RPMI7951 (cell line): Measurements from ENCODE around the gene RILPL1. TPM values are rescaled to one million over a fixed set of nuclear protein-coding genes. Genes with fewer than 3 reads are reported as not detected.

Source experiments
- DNase-seq: peaks from one replicate; pipeline ENCODE4 v3.0.0-alpha.2; 2012; ENCODE audit warnings: low read depth
- total RNA-seq: library from RNA; depleted of rRNA; stranded (reverse); fragments of >200 nt; shearing (Covaris generic); gene quantifications from 2 replicates; pipeline ENCODE4 v1.2.3, GENCODE V29; 2014; rRNA removed

Gene RILPL1
- total RNA-seq, 1 experiment from 2014 or later = 10.3 TPM

DNA sequence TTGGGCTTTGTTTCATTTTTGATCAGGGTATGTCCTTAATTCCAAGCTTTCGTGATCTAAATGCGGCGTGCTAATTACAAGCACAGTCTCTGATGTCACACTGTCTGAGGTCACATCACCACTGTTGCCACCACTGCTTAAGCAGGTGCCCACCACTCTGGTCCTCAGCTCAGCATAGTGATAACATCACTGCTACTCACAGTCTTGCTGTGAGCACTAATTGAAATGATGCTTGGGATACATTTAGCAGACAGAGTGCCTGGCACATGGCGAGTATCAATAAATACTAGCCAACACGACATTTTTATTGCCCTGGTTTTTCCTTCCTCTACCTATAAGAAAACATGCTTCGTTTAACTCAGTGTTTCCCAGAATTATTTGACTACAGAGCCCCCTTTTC lies 104.9 kb downstream of the RILPL1 start:
- DNase-seq = no peak

DNA sequence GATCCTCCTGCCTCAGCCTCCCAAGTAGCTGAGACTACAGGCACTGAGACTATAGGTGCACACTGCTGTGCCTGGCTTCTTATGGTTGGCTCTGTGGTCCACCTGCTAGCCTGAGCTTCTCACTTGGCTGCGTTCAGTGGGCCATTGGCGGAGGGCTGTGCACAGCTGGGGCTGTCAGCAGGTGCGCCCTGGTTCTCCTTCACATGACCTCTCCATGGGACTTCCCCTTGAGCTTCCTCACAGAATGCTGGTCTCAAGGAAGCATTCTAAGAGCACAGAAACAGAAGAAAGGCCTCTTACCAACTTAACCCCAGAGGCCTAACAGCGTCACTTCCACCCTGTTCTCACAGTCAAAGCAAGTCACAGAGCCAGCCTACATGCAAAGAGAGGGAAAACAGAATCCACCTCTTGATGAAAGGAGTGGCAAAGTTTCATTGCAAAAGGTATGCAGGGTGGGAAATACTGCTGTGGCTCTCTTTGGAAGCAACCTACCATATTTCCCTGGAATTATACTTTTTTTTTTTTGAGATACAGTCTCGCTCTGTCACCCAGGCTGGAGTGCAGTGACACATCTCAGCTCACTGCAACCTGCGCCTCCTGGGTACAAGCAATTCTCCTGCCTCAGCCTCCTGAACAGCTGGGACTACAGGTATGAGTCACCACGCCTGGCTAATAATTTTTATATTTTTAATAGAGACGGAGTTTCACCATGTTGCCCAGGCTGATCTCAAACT lies 106.3 kb downstream of the RILPL1 start:
- no peak for DNase-seq

DNA sequence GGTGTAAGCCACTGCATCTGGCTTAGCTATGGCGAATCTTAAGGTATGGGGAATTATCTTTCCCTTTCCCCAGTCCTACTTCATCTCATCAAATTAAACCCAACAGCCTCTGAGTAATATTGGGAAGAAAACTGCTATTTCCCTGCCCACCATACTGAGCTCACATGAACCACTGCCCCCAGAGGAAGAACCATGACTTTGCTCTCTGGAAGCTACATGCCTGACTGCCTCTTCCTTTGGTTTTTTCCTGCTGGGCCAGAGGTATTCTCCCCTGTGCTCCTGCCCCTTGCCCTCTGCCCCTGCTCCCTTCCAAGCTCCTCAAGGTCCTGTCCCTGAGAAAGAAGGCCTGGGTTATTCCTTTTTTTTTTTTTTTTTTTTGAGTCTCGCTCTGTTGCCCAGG lies 112.2 kb downstream of the RILPL1 start:
- DNase-seq = no peak

Other genes with a start within 250 kb of the RILPL1 start
- gene SBNO1, start 168.9 kb downstream of the RILPL1 start, total RNA-seq = 15.0 and 16.9 TPM in 2 replicates
- 34.6 and 38.4 TPM in 2 replicates for gene KMT5A, start 149.6 kb downstream of the RILPL1 start, total RNA-seq
- 2.5 and 2.7 TPM in 2 replicates for gene RILPL2, start 97.0 kb downstream of the RILPL1 start, total RNA-seq
- gene SNRNP35, start 75.6 kb downstream of the RILPL1 start, total RNA-seq = 12.4 and 16.5 TPM in 2 replicates
- 231 and 253 TPM in 2 replicates for gene TMED2, start 50.8 kb upstream of the RILPL1 start, total RNA-seq
- gene DDX55, start 68.4 kb upstream of the RILPL1 start, total RNA-seq = 19.0 and 24.9 TPM in 2 replicates
- 77.3 and 94.1 TPM in 2 replicates for gene EIF2B1, start 100.0 kb upstream of the RILPL1 start, total RNA-seq
- gene GTF2H3, start 100.1 kb upstream of the RILPL1 start, total RNA-seq = 73.3 and 76.7 TPM in 2 replicates
- gene TCTN2, start 137.4 kb upstream of the RILPL1 start, total RNA-seq = 15.2 and 18.3 TPM in 2 replicates
- gene ATP6V0A2, start 178.6 kb upstream of the RILPL1 start, total RNA-seq = 6.5 and 7.9 TPM in 2 replicates
- gene DNAH10, start 228.6 kb upstream of the RILPL1 start, total RNA-seq = under 0.01 and 0.10 TPM in 2 replicates